Fibroblast of lung (primary cell): ENCODE measurements around the gene COMP. TPM values are rescaled to one million over a fixed set of nuclear protein-coding genes. Genes with fewer than 3 reads are reported as not detected.

Experiments
- DNase-seq, 2 donors: peaks; one replicate each; pipeline versions ENCODE4 v3.0.0 to v3.0.0-alpha.2; 2010; ENCODE audit warnings: low read depth in 2 of 2
- H2AFZ ChIP-seq: 2 replicates; pipeline ENCODE4 v1.5.1; 2012; ENCODE audit warnings: low read length, control low read depth, inconsistent platforms
- H3K27ac ChIP-seq: 2 replicates; pipeline ENCODE4 v1.5.1; 2011; ENCODE audit warnings: low read length, control low read depth; ENCODE audit not compliant: insufficient read depth
- H3K27me3 ChIP-seq: 2 replicates; pipeline ENCODE4 v1.5.1; 2011; ENCODE audit warnings: mild to moderate bottlenecking, low read length; ENCODE audit not compliant: control insufficient read depth, insufficient read depth
- H3K36me3 ChIP-seq: 2 replicates; pipeline ENCODE4 v1.5.1; 2011; ENCODE audit warnings: low read length; ENCODE audit not compliant: control insufficient read depth, insufficient read depth
- H3K4me1 ChIP-seq: 2 replicates; pipeline ENCODE4 v1.5.1; 2011; ENCODE audit warnings: low read length; ENCODE audit not compliant: control insufficient read depth, insufficient read depth; ENCODE audit errors: extremely low read depth
- H3K4me2 ChIP-seq: 2 replicates; pipeline ENCODE4 v1.5.1; 2011; ENCODE audit warnings: low read length, control low read depth; ENCODE audit not compliant: insufficient read depth; ENCODE audit errors: extremely low read depth
- H3K4me3 ChIP-seq, 4 experiments: fragments of 200-600 bp in 1 of 4; sonication (generic) in 1 of 4; replicated peaks in 1 of 4; 2 replicates each; pipeline ENCODE4 v1.5.1; 2011 to 2016; ENCODE audit warnings: low read length in 4 of 4, low read depth in 3 of 4, mild to moderate bottlenecking in 3 of 4, control low read depth in 2 of 4, inconsistent platforms in 1 of 4, mixed read lengths in 1 of 4; ENCODE audit not compliant: insufficient read depth in 1 of 4; ENCODE audit errors: control extremely low read depth in 1 of 4
- H3K79me2 ChIP-seq: 2 replicates; pipeline ENCODE4 v1.5.1; 2012; ENCODE audit warnings: mild to moderate bottlenecking, low read length, inconsistent platforms; ENCODE audit not compliant: control insufficient read depth, insufficient read depth
- H3K9ac ChIP-seq: 2 replicates; pipeline ENCODE4 v1.5.1; 2011; ENCODE audit warnings: mild to moderate bottlenecking, low read length, control low read depth; ENCODE audit not compliant: insufficient read depth
- H3K9me3 ChIP-seq: 2 replicates; pipeline ENCODE4 v1.5.1; 2012; ENCODE audit warnings: low read depth, low read length; ENCODE audit not compliant: control insufficient read depth, insufficient read depth
- H4K20me1 ChIP-seq: 2 replicates; pipeline ENCODE4 v1.5.1; 2011; ENCODE audit warnings: low read length; ENCODE audit not compliant: control insufficient read depth, insufficient read depth; ENCODE audit errors: extremely low read depth
- EZH2 ChIP-seq: IDR thresholded peaks from 2 replicates; pipeline ENCODE4 v1.5.1; 2012; ENCODE audit warnings: low read length, control low read depth, mild to moderate bottlenecking; ENCODE audit errors: missing control alignments
- polyA plus RNA-seq, 2 donors: library from polyadenylated mRNA; depleted of rRNA in 1 of 2; stranded (reverse) in 1 of 2; unstranded in 1 of 2; fragments of >200 nt; gene quantifications; 2 replicates each; pipeline ENCODE4 v1.2.1, GENCODE V29; 2011 to 2012; ENCODE audit warnings: missing spikeins in 1 of 2
- total RNA-seq: library from RNA; depleted of rRNA; stranded (reverse); fragments of >200 nt; gene quantifications from 2 replicates; pipeline ENCODE4 v1.2.1, GENCODE V29; 2014
- TF ChIP-seq, protein P1 (sequence below), 2 donors: IDR thresholded peaks in 1 of 2; conservative IDR thresholded peaks in 1 of 2; 1 replicate in 1 of 2; 2 replicates in 1 of 2; pipeline ENCODE4 v1.5.1; 2011 to 2012; ENCODE audit warnings: low read length in 2 of 2, control low read depth in 1 of 2, inconsistent platforms in 1 of 2, low read depth in 1 of 2, mild to moderate bottlenecking in 1 of 2

COMP gene
- total and polyA plus RNA-seq, 2 donors (not counting 1 experiment from before 2014, with no cell fraction given), result 0.05 to 0.17 TPM

- H3K4me2 ChIP-seq, result no peak overlapping the region
- peaks cover 6% of the 10 kb centered on the region for H3K36me3 ChIP-seq
- peaks cover 12% of the 10 kb centered on the region for H3K4me1 ChIP-seq
- H4K20me1 ChIP-seq, result peaks cover 13% of the 10 kb centered on the region
- no peak for TF ChIP-seq EZH2
- TF ChIP-seq, protein P1, sequence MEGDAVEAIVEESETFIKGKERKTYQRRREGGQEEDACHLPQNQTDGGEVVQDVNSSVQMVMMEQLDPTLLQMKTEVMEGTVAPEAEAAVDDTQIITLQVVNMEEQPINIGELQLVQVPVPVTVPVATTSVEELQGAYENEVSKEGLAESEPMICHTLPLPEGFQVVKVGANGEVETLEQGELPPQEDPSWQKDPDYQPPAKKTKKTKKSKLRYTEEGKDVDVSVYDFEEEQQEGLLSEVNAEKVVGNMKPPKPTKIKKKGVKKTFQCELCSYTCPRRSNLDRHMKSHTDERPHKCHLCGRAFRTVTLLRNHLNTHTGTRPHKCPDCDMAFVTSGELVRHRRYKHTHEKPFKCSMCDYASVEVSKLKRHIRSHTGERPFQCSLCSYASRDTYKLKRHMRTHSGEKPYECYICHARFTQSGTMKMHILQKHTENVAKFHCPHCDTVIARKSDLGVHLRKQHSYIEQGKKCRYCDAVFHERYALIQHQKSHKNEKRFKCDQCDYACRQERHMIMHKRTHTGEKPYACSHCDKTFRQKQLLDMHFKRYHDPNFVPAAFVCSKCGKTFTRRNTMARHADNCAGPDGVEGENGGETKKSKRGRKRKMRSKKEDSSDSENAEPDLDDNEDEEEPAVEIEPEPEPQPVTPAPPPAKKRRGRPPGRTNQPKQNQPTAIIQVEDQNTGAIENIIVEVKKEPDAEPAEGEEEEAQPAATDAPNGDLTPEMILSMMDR (conservative IDR thresholded peaks at IDR 0.05 in 1 of 2, IDR thresholded peaks at IDR 0.05 in 1 of 2; ENCODE audit: low read depth in 1 of 2, low read length in 2 of 2), result no peak
- no peak overlapping the region for H2AFZ ChIP-seq
- H3K4me3 ChIP-seq, result no peak overlapping the region
- H3K27me3 ChIP-seq, result no peaks in the 10 kb centered on the region
- H3K79me2 ChIP-seq, result peaks cover 95% of the 10 kb centered on the region
- peak in 1 of 2 donors; percentile 37 for DNase-seq
- H3K27ac ChIP-seq, result peak overlapping the region; percentile 20
- H3K9ac ChIP-seq, result no peak overlapping the region
- H3K9me3 ChIP-seq, result no peaks in the 10 kb centered on the region
Measured at GRCh38 chr19:18839465-18840287, 48.6 kb upstream of the COMP start.

DNA sequence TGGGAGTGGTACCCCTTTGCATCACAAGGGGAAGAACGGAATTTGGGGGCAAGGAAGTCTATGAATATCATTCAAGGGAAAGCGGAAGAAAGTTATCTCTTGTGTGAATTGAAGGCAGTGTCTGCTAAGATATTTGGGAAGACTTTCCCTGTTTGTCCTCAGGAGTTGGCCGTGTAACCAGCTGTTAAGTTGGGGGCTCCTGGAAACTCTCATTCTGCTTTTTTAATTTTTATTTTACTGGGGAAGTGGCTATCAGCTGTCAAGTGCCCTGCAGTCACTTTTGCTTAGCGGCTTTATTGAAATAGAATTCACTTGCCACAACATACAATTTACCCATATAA is 43.5 kb upstream of the COMP start:
- Histone ChIP-seq H3K4me2 (peak overlapping the region; percentile 100), H3K9me3 (no peaks in the 10 kb centered on the region), H3K36me3 (peaks cover 4% of the 10 kb centered on the region), H2AFZ (no peak overlapping the region), H3K4me3 (peak overlapping the region in 2 of 4 experiments; percentile 88 to 91), H3K27me3 (no peaks in the 10 kb centered on the region), H3K27ac (no peak overlapping the region), H3K4me1 (peaks cover 14% of the 10 kb centered on the region), H3K79me2 (peaks cover 73% of the 10 kb centered on the region), H3K9ac (no peak overlapping the region), H4K20me1 (peaks cover 11% of the 10 kb centered on the region)
- TF ChIP-seq, protein P1 (conservative IDR thresholded peaks at IDR 0.05 in 1 of 2, IDR thresholded peaks at IDR 0.05 in 1 of 2; ENCODE audit: low read depth in 1 of 2, low read length in 2 of 2), result no peak
- TF ChIP-seq EZH2, result no peak
- no peak for DNase-seq

- no peak overlapping the region for H2AFZ ChIP-seq
- DNase-seq, result no peak
- peak overlapping the region; percentile 8 for H3K27ac ChIP-seq
- H3K4me1 ChIP-seq, result peaks cover 12% of the 10 kb centered on the region
- peaks cover 11% of the 10 kb centered on the region for H4K20me1 ChIP-seq
- no peak overlapping the region for H3K9ac ChIP-seq
- no peaks in the 10 kb centered on the region for H3K9me3 ChIP-seq
- peak overlapping the region; percentile 73 to 92 (median 90) for H3K4me3 ChIP-seq
- peaks cover 4% of the 10 kb centered on the region for H3K36me3 ChIP-seq
- H3K4me2 ChIP-seq, result peak overlapping the region; percentile 100
- peaks cover 68% of the 10 kb centered on the region for H3K79me2 ChIP-seq
- TF ChIP-seq, protein P1 (conservative IDR thresholded peaks at IDR 0.05 in 1 of 2, IDR thresholded peaks at IDR 0.05 in 1 of 2; ENCODE audit: low read depth in 1 of 2, low read length in 2 of 2), result no peak
- TF ChIP-seq EZH2, result no peak
- H3K27me3 ChIP-seq, result no peaks in the 10 kb centered on the region
Measured at GRCh38 chr19:18833849-18834643, 42.9 kb upstream of the COMP start.
